A673 (cell line): ENCODE data around the gene INTS11. TPM values are rescaled to one million over a fixed set of nuclear protein-coding genes. Genes with fewer than 3 reads are reported as not detected.

Source experiments
- BruUV-seq: library from RNA; stranded (reverse); fragments of 400-500 nt; replicated peaks from 2 replicates; lab custom pipeline; 2021; lab: Mats Ljungman, UMichigan
- CTCF ChIA-PET: fragments of 300-600 bp; sonication (Branson Sonifier 250); formaldehyde crosslinking; loops from one replicate; lab custom pipeline; 2022; ENCODE audit warnings: antibody characterized with exemption; lab: Charles Lee
- POLR2A ChIA-PET: fragments of 300-600 bp; sonication (Branson Sonifier 250); formaldehyde crosslinking; loops from one replicate; lab custom pipeline; 2022; ENCODE audit warnings: antibody characterized with exemption; ENCODE audit not compliant: low non-redundant PET; lab: Charles Lee
- DNase-seq: peaks from one replicate; pipeline ENCODE4 v3.0.0-alpha.2; 2015; ENCODE audit warnings: low spot score
- H3K27ac ChIP-seq: fragments of 200-600 bp; sonication (generic); 2 replicates; pipeline ENCODE4 v1.5.1; 2016; ENCODE audit warnings: mixed run types, low read depth, mild to moderate bottlenecking, mixed read lengths, antibody characterized with exemption, low read length; ENCODE audit not compliant: poor library complexity, severe bottlenecking
- H3K27me3 ChIP-seq: fragments of 200-600 bp; sonication (generic); replicated peaks from 2 replicates; pipeline ENCODE4 v1.6.1; 2017; ENCODE audit warnings: mixed run types, low read depth, mild to moderate bottlenecking, mixed read lengths, antibody characterized with exemption, low read length; ENCODE audit not compliant: insufficient read depth, poor library complexity
- H3K36me3 ChIP-seq: fragments of 200-600 bp; sonication (generic); 2 replicates; pipeline ENCODE4 v1.6.1; 2016; ENCODE audit warnings: mixed run types, mild to moderate bottlenecking, mixed read lengths, antibody characterized with exemption, low read length; ENCODE audit not compliant: insufficient read depth, poor library complexity, severe bottlenecking
- H3K4me1 ChIP-seq: fragments of 200-600 bp; sonication (generic); 2 replicates; pipeline ENCODE4 v1.6.1; 2017; ENCODE audit warnings: mixed run types, mild to moderate bottlenecking, mixed read lengths, antibody characterized with exemption, low read length; ENCODE audit not compliant: insufficient read depth, poor library complexity, severe bottlenecking
- H3K4me3 ChIP-seq: fragments of 200-600 bp; sonication (generic); 2 replicates; pipeline ENCODE4 v1.5.1; 2016; ENCODE audit warnings: low read depth, mixed run types, mild to moderate bottlenecking, mixed read lengths, low read length; ENCODE audit not compliant: poor library complexity, severe bottlenecking
- H3K9me3 ChIP-seq: fragments of 200-600 bp; sonication (generic); 2 replicates; pipeline ENCODE4 v1.6.1; 2016; ENCODE audit warnings: mixed run types, low read depth, mild to moderate bottlenecking, mixed read lengths, antibody characterized with exemption, low read length; ENCODE audit not compliant: poor library complexity, severe bottlenecking
- EZH2 ChIP-seq: fragments of 200-600 bp; sonication (generic); IDR thresholded peaks from 2 replicates; pipeline ENCODE4 v1.6.1; 2017; ENCODE audit warnings: borderline replicate concordance, low read depth, mild to moderate bottlenecking, mixed read lengths, antibody characterized with exemption, low read length; ENCODE audit not compliant: poor library complexity, severe bottlenecking
- intact Hi-C: fragments of 100-400 bp; cut with micrococcal nuclease; formaldehyde crosslinking; loops from one replicate; pipeline ENCODE4 v1.10.0; 2022; ENCODE audit not compliant: unreplicated experiment
- total RNA-seq: library from RNA; stranded (reverse); gene quantifications from 2 replicates; pipeline ENCODE4 v1.2.3, GENCODE V29; 2021
- TF ChIP-seq, protein P1 (sequence below): fragments of 300-800, 200-600 bp; sonication (generic); conservative IDR thresholded peaks from 2 replicates; pipeline ENCODE4 v1.5.1; 2017; ENCODE audit warnings: low read depth, mild to moderate bottlenecking, antibody characterized with exemption, low read length, moderate library complexity, mixed read lengths

Gene INTS11
- total RNA-seq, 1 experiment from 2014 or later: 156 TPM

DNA sequence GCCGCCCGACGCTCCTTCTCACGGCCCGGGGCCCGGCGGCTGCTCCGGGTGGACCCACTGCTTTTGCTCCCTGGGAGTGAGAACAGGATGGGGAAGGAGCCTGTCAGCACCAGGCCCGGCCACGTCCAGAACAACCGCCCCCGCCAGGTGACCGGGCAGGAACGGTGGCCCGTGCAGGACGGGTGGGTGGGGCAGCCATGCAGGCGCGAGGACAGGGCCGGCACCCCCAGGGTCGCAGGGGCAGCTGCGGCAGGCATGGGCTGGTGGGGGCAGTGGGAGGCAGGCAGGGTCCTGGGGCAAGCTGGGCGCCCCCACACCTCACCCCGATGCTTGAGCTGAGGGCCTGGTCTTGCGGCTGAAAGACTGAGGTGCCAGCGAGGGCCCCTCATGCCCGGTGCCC lies 12.0 kb upstream of the INTS11 start:
- no peak for TF ChIP-seq EZH2
- TF ChIP-seq, protein P1, sequence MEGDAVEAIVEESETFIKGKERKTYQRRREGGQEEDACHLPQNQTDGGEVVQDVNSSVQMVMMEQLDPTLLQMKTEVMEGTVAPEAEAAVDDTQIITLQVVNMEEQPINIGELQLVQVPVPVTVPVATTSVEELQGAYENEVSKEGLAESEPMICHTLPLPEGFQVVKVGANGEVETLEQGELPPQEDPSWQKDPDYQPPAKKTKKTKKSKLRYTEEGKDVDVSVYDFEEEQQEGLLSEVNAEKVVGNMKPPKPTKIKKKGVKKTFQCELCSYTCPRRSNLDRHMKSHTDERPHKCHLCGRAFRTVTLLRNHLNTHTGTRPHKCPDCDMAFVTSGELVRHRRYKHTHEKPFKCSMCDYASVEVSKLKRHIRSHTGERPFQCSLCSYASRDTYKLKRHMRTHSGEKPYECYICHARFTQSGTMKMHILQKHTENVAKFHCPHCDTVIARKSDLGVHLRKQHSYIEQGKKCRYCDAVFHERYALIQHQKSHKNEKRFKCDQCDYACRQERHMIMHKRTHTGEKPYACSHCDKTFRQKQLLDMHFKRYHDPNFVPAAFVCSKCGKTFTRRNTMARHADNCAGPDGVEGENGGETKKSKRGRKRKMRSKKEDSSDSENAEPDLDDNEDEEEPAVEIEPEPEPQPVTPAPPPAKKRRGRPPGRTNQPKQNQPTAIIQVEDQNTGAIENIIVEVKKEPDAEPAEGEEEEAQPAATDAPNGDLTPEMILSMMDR: no peak

DNA sequence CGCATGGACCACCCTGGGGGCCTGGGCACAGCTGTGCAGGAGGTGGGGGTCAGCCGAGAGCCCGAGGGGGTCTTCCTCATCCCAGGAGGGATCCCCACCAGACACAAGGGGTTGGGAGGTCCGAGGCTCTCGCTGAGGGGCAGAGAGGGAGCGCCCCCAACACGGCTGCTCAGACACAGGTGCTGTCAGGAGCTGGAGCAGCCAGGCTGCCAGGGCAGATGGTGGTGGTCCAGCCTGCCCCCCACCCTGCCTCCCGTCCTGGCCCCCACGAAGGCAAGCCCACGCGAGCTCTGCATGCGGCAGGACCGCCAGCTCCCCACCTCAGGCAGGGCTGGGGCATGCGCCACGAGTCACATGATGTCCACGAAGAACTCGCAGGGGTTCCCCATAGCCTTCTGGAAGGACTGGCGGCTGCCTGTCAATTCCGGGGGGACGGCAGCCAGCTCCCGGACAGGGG lies 11.4 kb upstream of the INTS11 start:
- TF ChIP-seq, protein P1: no peak
- TF ChIP-seq EZH2: no peak
- DNase-seq: no peak
- ChIA-PET POLR2A (no interaction called here), CTCF (no interaction called here)
- no peak overlapping the region for H3K4me3 ChIP-seq
- no peaks in the 10 kb centered on the region for H3K27me3 ChIP-seq
- no peak overlapping the region for H3K27ac ChIP-seq
- intact Hi-C loops: no loop called here
- no peaks in the 10 kb centered on the region for H3K9me3 ChIP-seq
- BruUV-seq: no TSS peak
- H3K36me3 ChIP-seq: peaks cover 6% of the 10 kb centered on the region
- H3K4me1 ChIP-seq: peaks cover 3% of the 10 kb centered on the region

More for the DNA sequence above, 12.0 kb upstream of the INTS11 start:
- no peaks in the 10 kb centered on the region for H3K9me3 ChIP-seq
- no TSS peak for BruUV-seq
- ChIA-PET POLR2A (no interaction called here), CTCF (no interaction called here)
- peaks cover 9% of the 10 kb centered on the region for H3K36me3 ChIP-seq
- no peak for DNase-seq
- intact Hi-C loops: no loop called here
- H3K4me3 ChIP-seq: no peak overlapping the region
- H3K4me1 ChIP-seq: no peaks in the 10 kb centered on the region
- no peak overlapping the region for H3K27ac ChIP-seq
- no peaks in the 10 kb centered on the region for H3K27me3 ChIP-seq

DNA sequence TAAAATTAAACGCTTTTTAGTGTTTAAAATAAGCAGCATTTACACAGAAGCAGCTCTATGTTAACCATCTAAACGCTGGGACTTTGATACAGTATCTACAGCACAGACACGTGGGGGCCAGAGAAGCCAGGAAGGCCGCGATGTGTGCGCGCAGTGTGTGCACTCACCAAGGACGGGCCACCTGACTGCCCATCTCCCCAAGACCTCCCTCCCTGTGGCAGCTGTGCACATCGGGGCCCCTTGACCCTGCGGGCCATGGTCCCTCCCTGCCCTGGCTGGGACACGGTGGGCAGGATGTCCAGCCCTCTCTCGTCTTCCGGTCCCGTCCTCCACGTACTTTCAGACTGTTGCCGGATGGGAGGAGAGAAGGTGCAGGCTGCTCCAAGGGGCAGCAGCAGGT lies 10.8 kb upstream of the INTS11 start:
- H3K4me1 ChIP-seq: peaks cover 4% of the 10 kb centered on the region
- no peak for DNase-seq
- H3K4me3 ChIP-seq: no peak overlapping the region
- intact Hi-C loops: no loop called here
- H3K27me3 ChIP-seq: no peaks in the 10 kb centered on the region
- CTCF ChIA-PET: no interaction called here
- BruUV-seq: no TSS peak
- POLR2A ChIA-PET: no interaction called here
- H3K27ac ChIP-seq: no peak overlapping the region
- TF ChIP-seq, protein P1: no peak
- TF ChIP-seq EZH2: no peak
- H3K36me3 ChIP-seq: peaks cover 6% of the 10 kb centered on the region
- no peaks in the 10 kb centered on the region for H3K9me3 ChIP-seq
